Endothelial cell (in vitro differentiated cells): ENCODE data around the gene EEA1. TPM values are rescaled to one million over a fixed set of nuclear protein-coding genes. Genes with fewer than 3 reads are reported as not detected.

Experiments
- DNase-seq: peaks from one replicate; pipeline ENCODE4 v3.0.0; 2021; ENCODE audit warnings: low spot score
- H3K27ac Mint-ChIP-seq: one replicate; pipeline ENCODE4 v1.8.0; 2021; ENCODE audit warnings: mixed read lengths, inconsistent platforms; ENCODE audit not compliant: unreplicated experiment
- H3K27me3 Mint-ChIP-seq: one replicate; pipeline ENCODE4 v1.8.0; 2021; ENCODE audit warnings: mild to moderate bottlenecking, moderate library complexity, mixed read lengths, inconsistent platforms; ENCODE audit not compliant: unreplicated experiment
- H3K36me3 Mint-ChIP-seq: one replicate; pipeline ENCODE4 v1.8.0; 2021; ENCODE audit warnings: mild to moderate bottlenecking, low read depth, mixed read lengths, inconsistent platforms; ENCODE audit not compliant: unreplicated experiment
- H3K4me1 Mint-ChIP-seq: one replicate; pipeline ENCODE4 v1.8.0; 2021; ENCODE audit warnings: mild to moderate bottlenecking, mixed read lengths, inconsistent platforms; ENCODE audit not compliant: unreplicated experiment
- H3K4me3 Mint-ChIP-seq: one replicate; pipeline ENCODE4 v1.8.0; 2021; ENCODE audit warnings: mild to moderate bottlenecking, mixed read lengths, inconsistent platforms; ENCODE audit not compliant: unreplicated experiment
- H3K9me3 Mint-ChIP-seq: one replicate; pipeline ENCODE4 v1.8.0; 2021; ENCODE audit warnings: mixed read lengths, inconsistent platforms; ENCODE audit not compliant: unreplicated experiment
- total RNA-seq: library from RNA; stranded (reverse); fragmentation: NEBNext Ultra II Directional; extraction: Animal tissue kit (Norgen Biotek cat#: 25700); gene quantifications from one replicate; pipeline ENCODE4 v1.2.1, GENCODE V29; 2021; ENCODE audit not compliant: unreplicated experiment
- TF ChIP-seq, protein P1 (sequence below): fragments of 200-600 bp; sonication (generic); IDR thresholded peaks from one replicate; pipeline ENCODE4 v1.5.0; 2021; ENCODE audit warnings: antibody characterized with exemption; ENCODE audit not compliant: unreplicated experiment

EEA1 gene
- total RNA-seq, 1 donor from 2014 or later, result 14.1 TPM

DNA sequence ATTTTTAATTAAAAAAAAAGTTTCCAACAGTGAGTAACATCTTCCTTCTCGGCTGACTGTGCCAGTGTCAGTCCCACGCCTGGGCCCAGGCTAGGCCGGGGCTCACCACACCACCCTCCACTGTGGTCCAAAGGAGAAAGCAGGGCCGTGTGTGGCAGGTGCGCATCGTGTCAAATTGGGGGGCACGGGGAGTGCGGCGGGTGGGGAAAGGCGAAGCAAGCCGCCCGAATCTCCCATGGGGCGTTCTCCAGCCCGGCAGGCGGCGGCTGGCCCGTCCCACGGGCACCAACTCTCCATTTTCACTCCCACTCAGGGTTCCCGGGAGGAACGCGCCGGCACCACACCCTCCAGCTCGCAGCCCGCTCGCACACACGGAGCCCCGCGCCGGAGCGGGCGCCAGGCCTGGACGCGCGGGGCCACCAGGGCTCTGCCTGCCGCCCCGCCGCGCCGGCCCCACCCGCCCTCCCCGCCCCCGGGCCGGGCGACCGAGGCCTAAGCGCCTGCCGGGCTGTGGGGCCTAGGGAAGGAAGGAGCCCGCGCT, 604 bp downstream of the EEA1 start:
- TF ChIP-seq, protein P1, sequence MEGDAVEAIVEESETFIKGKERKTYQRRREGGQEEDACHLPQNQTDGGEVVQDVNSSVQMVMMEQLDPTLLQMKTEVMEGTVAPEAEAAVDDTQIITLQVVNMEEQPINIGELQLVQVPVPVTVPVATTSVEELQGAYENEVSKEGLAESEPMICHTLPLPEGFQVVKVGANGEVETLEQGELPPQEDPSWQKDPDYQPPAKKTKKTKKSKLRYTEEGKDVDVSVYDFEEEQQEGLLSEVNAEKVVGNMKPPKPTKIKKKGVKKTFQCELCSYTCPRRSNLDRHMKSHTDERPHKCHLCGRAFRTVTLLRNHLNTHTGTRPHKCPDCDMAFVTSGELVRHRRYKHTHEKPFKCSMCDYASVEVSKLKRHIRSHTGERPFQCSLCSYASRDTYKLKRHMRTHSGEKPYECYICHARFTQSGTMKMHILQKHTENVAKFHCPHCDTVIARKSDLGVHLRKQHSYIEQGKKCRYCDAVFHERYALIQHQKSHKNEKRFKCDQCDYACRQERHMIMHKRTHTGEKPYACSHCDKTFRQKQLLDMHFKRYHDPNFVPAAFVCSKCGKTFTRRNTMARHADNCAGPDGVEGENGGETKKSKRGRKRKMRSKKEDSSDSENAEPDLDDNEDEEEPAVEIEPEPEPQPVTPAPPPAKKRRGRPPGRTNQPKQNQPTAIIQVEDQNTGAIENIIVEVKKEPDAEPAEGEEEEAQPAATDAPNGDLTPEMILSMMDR, result no peak
- no peaks in the 10 kb centered on the region for H3K36me3 Mint-ChIP-seq
- DNase-seq, result no peak
- peak overlapping the region; percentile 92 for H3K4me3 Mint-ChIP-seq
- H3K9me3 Mint-ChIP-seq, result no peaks in the 10 kb centered on the region
- peaks cover 10% of the 10 kb centered on the region for H3K27me3 Mint-ChIP-seq
- peaks cover 26% of the 10 kb centered on the region for H3K4me1 Mint-ChIP-seq
- H3K27ac Mint-ChIP-seq, result no peak overlapping the region

GRCh38 chr12:92927436-92928281, 1.4 kb downstream of the EEA1 start:
- Mint-ChIP-seq H3K4me3 (peak overlapping the region; percentile 92), H3K27me3 (peaks cover 10% of the 10 kb centered on the region), H3K4me1 (peaks cover 24% of the 10 kb centered on the region), H3K9me3 (no peaks in the 10 kb centered on the region), H3K27ac (peak overlapping the region; percentile 49), H3K36me3 (no peaks in the 10 kb centered on the region)
- TF ChIP-seq, protein P1, result no peak
- no peak for DNase-seq

DNA sequence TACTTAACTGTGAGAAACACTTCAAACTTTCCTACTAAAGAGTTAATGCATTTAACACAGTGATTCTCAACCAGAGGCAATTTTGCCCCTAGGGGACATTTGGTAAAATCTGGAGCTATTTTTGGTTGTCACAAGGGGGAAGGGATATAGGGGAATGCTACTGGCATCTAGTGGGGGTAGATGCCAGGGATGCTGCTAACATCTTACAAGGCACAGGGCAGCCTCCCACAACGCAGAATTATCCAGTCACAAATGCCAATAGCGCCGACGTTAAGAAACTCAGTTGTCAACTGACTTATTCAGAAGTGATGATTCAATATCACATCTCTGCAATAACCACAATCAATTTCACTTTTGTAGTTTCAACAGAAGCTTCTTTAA, 2.0 kb downstream of the EEA1 start:
- Mint-ChIP-seq H3K27me3 (peaks cover 10% of the 10 kb centered on the region), H3K27ac (no peak overlapping the region), H3K9me3 (no peaks in the 10 kb centered on the region), H3K4me3 (peak overlapping the region; percentile 92), H3K36me3 (peaks cover 3% of the 10 kb centered on the region), H3K4me1 (peaks cover 24% of the 10 kb centered on the region)
- TF ChIP-seq, protein P1, result no peak
- DNase-seq, result no peak

DNA sequence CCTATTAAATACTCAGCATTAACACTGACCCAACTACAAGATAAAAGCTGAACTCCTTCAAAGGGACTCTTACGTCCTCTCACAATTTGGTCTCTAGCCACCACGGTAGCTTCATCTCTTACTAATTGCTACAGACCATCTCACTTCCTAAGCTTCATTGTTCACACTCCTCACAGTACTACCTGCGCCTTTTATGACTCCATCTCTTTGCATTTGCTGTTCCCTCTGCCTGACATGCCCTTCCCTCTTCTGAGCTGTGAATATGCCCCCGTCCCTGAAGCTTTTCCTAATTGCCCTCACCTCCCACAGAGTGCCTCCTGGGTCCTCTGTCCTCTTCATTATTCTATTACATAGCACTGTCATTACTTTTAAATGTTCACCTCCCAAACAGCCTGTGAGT, 2.5 kb downstream of the EEA1 start:
- Mint-ChIP-seq H3K9me3 (no peaks in the 10 kb centered on the region), H3K27ac (peak overlapping the region; percentile 58), H3K4me1 (peaks cover 24% of the 10 kb centered on the region), H3K36me3 (peaks cover 6% of the 10 kb centered on the region), H3K27me3 (peaks cover 10% of the 10 kb centered on the region), H3K4me3 (no peak overlapping the region)
- DNase-seq, result no peak
- TF ChIP-seq, protein P1, result no peak

GRCh38 chr12:92921877-92922276, 7.2 kb downstream of the EEA1 start:
- no peak overlapping the region for H3K27ac Mint-ChIP-seq
- H3K27me3 Mint-ChIP-seq, result peaks cover 2% of the 10 kb centered on the region
- H3K4me3 Mint-ChIP-seq, result no peak overlapping the region
- H3K9me3 Mint-ChIP-seq, result no peaks in the 10 kb centered on the region
- peaks cover 5% of the 10 kb centered on the region for H3K4me1 Mint-ChIP-seq
- H3K36me3 Mint-ChIP-seq, result peaks cover 6% of the 10 kb centered on the region
- TF ChIP-seq, protein P1, result no peak
- no peak for DNase-seq
